ENCODE results near the gene DCTPP1. TPM values are rescaled to one million over a fixed set of nuclear protein-coding genes. Genes with fewer than 3 reads are reported as not detected.
A peak's percentile ranks its signal among the peaks of the same experiment; 100 is the strongest.

DCTPP1 gene
- total and polyA plus RNA-seq, 9 of the 15 experiments (the other 6 are each of a cell fraction or from before 2014, with no cell fraction given): 45.0 to 132 (median 80.6) TPM

DNA sequence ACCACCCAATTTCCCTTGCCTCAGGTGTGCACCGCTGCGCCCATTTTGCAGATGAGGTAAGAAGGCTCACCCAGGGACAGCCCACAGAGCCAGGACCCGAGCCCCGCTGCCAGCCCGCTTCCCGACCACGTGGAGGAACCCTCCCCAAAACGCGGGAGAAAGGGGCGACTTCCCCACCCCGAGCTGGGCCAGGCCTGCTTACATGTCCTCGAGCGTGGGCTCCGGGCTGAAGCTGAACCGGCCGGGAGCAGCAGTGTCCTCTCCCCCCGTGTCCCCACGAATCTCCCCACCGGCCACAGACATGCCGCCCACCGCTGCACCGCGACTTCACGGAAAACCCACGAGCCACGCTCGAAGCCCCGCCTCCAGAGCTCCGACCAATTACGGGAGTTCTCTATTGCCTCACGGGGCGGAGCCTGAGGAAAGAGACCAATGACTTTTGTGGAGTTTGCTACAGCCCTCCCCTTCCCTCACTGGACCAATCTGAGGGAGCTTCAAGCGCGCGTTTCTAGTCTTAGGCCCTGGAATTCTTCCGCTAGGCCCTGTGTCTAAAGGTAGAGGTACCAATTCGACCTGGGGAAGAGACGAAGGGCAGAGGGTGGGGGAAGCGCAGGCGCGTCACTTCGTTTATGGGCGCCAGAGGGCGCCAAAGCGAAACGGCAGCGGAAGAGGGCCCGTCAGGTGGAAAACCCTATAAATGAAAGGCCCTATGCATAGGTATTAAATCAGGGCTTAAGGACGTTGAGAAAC is at the start of gene DCTPP1 (continued):
- TF ChIP-seq, protein P1, sequence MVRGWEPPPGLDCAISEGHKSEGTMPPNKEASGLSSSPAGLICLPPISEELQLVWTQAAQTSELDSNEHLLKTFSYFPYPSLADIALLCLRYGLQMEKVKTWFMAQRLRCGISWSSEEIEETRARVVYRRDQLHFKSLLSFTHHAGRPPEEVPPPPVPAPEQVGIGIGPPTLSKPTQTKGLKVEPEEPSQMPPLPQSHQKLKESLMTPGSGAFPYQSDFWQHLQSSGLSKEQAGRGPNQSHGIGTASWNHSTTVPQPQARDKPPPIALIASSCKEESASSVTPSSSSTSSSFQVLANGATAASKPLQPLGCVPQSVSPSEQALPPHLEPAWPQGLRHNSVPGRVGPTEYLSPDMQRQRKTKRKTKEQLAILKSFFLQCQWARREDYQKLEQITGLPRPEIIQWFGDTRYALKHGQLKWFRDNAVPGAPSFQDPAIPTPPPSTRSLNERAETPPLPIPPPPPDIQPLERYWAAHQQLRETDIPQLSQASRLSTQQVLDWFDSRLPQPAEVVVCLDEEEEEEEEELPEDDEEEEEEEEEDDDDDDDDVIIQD (CRISPR knock-in tag; IDR thresholded peaks at IDR 0.05): no peak
- TF ChIP-seq MXI1 (IDR thresholded peaks at IDR 0.05; ENCODE audit: low read depth, low read length) (peak; percentile 29; the same call in 1 of the 2 replicates), LEF1 (IDR thresholded peaks at IDR 0.05) (no peak), ZNF217 (CRISPR knock-in tag; IDR thresholded peaks at IDR 0.05) (no peak), MCM3 (IDR thresholded peaks at IDR 0.05) (no peak), TFAM (CRISPR knock-in tag; conservative IDR thresholded peaks at IDR 0.05) (no peak), TCF7L2 (IDR thresholded peaks at IDR 0.05; ENCODE audit: low read depth, low read length) (0 out of 2 replicates have a peak, but pooled peaks have one; percentile 22), SMARCB1 (IDR thresholded peaks at IDR 0.05; ENCODE audit: insufficient read length, low read depth) (no peak)
- TF ChIP-seq, protein P2, sequence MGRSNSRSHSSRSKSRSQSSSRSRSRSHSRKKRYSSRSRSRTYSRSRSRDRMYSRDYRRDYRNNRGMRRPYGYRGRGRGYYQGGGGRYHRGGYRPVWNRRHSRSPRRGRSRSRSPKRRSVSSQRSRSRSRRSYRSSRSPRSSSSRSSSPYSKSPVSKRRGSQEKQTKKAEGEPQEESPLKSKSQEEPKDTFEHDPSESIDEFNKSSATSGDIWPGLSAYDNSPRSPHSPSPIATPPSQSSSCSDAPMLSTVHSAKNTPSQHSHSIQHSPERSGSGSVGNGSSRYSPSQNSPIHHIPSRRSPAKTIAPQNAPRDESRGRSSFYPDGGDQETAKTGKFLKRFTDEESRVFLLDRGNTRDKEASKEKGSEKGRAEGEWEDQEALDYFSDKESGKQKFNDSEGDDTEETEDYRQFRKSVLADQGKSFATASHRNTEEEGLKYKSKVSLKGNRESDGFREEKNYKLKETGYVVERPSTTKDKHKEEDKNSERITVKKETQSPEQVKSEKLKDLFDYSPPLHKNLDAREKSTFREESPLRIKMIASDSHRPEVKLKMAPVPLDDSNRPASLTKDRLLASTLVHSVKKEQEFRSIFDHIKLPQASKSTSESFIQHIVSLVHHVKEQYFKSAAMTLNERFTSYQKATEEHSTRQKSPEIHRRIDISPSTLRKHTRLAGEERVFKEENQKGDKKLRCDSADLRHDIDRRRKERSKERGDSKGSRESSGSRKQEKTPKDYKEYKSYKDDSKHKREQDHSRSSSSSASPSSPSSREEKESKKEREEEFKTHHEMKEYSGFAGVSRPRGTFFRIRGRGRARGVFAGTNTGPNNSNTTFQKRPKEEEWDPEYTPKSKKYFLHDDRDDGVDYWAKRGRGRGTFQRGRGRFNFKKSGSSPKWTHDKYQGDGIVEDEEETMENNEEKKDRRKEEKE (IDR thresholded peaks at IDR 0.05; ENCODE audit: borderline replicate concordance in 1 of 2, control insufficient read depth in 1 of 2, low read depth in 2 of 2, low read length in 1 of 2): no peak; a peak in 1 of 4 replicates
- TF ChIP-seq, protein P3, sequence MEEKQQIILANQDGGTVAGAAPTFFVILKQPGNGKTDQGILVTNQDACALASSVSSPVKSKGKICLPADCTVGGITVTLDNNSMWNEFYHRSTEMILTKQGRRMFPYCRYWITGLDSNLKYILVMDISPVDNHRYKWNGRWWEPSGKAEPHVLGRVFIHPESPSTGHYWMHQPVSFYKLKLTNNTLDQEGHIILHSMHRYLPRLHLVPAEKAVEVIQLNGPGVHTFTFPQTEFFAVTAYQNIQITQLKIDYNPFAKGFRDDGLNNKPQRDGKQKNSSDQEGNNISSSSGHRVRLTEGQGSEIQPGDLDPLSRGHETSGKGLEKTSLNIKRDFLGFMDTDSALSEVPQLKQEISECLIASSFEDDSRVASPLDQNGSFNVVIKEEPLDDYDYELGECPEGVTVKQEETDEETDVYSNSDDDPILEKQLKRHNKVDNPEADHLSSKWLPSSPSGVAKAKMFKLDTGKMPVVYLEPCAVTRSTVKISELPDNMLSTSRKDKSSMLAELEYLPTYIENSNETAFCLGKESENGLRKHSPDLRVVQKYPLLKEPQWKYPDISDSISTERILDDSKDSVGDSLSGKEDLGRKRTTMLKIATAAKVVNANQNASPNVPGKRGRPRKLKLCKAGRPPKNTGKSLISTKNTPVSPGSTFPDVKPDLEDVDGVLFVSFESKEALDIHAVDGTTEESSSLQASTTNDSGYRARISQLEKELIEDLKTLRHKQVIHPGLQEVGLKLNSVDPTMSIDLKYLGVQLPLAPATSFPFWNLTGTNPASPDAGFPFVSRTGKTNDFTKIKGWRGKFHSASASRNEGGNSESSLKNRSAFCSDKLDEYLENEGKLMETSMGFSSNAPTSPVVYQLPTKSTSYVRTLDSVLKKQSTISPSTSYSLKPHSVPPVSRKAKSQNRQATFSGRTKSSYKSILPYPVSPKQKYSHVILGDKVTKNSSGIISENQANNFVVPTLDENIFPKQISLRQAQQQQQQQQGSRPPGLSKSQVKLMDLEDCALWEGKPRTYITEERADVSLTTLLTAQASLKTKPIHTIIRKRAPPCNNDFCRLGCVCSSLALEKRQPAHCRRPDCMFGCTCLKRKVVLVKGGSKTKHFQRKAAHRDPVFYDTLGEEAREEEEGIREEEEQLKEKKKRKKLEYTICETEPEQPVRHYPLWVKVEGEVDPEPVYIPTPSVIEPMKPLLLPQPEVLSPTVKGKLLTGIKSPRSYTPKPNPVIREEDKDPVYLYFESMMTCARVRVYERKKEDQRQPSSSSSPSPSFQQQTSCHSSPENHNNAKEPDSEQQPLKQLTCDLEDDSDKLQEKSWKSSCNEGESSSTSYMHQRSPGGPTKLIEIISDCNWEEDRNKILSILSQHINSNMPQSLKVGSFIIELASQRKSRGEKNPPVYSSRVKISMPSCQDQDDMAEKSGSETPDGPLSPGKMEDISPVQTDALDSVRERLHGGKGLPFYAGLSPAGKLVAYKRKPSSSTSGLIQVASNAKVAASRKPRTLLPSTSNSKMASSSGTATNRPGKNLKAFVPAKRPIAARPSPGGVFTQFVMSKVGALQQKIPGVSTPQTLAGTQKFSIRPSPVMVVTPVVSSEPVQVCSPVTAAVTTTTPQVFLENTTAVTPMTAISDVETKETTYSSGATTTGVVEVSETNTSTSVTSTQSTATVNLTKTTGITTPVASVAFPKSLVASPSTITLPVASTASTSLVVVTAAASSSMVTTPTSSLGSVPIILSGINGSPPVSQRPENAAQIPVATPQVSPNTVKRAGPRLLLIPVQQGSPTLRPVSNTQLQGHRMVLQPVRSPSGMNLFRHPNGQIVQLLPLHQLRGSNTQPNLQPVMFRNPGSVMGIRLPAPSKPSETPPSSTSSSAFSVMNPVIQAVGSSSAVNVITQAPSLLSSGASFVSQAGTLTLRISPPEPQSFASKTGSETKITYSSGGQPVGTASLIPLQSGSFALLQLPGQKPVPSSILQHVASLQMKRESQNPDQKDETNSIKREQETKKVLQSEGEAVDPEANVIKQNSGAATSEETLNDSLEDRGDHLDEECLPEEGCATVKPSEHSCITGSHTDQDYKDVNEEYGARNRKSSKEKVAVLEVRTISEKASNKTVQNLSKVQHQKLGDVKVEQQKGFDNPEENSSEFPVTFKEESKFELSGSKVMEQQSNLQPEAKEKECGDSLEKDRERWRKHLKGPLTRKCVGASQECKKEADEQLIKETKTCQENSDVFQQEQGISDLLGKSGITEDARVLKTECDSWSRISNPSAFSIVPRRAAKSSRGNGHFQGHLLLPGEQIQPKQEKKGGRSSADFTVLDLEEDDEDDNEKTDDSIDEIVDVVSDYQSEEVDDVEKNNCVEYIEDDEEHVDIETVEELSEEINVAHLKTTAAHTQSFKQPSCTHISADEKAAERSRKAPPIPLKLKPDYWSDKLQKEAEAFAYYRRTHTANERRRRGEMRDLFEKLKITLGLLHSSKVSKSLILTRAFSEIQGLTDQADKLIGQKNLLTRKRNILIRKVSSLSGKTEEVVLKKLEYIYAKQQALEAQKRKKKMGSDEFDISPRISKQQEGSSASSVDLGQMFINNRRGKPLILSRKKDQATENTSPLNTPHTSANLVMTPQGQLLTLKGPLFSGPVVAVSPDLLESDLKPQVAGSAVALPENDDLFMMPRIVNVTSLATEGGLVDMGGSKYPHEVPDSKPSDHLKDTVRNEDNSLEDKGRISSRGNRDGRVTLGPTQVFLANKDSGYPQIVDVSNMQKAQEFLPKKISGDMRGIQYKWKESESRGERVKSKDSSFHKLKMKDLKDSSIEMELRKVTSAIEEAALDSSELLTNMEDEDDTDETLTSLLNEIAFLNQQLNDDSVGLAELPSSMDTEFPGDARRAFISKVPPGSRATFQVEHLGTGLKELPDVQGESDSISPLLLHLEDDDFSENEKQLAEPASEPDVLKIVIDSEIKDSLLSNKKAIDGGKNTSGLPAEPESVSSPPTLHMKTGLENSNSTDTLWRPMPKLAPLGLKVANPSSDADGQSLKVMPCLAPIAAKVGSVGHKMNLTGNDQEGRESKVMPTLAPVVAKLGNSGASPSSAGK (IDR thresholded peaks at IDR 0.05): peak; percentile 71

All from K562 (cell line).